ENCODE results near the gene PEX16.

The PEX16 gene

DNA sequence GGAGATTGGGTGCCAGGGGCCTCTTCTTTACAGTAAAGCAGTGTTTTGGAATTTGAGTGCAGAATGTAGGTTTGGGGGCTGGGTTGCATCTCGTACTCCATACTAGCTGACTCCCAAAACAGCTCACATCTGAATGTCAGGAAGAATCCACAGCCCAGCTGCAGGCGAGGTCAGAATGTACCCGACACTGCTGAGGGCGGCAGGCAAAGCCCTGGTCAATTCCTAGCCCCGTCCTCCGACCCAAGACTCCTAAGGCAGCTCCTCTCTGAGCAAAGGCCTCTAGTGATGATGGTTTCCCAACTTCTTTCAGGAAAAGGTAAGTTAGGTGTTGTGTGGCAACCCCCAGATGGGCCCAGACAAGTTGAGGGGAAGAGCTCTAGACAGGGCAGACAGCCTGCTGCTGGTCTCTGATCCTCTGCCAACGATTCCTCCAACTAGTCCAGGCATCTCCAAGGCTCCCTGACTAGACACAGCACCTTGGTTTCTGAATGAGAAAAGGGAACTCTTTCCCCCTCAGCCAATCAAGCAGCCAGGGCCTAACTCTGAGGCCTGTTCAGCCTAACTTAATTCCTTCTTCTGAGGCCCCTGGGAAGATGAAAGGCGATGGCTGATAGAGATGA is 13.4 kb upstream of the PEX16 start:
- DNase-seq = no peak

DNA sequence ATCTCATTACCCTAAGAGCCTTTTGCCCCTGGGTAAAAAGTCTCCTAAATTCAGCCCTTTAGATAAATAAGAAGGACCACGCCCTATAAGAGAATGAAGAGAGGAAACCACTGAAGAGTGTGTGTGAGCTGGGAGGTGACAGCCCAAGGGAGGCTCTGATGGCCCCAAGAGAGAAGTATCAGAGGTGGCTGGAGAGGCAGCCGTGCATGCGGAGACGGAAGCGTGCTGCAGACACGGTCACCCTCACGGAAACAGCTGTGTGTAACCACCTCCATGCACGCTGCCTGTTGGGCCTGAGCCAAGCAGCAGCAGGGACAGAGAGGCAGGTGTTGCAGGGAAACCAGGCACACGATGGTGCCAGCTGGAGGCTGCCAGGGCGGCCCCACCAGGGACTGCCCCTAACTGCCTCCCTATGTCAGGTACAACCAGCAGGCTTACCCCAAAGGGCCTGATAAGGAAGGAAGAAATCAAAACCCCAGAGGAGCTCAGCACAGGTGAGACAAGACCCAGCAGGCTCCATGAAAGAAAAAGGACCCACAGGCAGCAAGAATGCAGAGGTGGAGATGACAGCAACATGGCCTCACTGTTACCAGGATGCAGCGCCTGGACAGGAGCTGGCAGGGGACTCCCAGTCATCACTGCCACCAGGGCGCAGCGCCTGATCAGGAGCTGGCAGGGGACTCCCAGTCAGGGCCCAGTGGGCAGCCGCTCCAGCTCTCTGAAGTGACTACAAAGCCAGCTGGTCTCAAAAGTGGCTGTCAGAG is 12.5 kb upstream of the PEX16 start:
- peak; percentile 25 to 72 for DNase-seq

DNA sequence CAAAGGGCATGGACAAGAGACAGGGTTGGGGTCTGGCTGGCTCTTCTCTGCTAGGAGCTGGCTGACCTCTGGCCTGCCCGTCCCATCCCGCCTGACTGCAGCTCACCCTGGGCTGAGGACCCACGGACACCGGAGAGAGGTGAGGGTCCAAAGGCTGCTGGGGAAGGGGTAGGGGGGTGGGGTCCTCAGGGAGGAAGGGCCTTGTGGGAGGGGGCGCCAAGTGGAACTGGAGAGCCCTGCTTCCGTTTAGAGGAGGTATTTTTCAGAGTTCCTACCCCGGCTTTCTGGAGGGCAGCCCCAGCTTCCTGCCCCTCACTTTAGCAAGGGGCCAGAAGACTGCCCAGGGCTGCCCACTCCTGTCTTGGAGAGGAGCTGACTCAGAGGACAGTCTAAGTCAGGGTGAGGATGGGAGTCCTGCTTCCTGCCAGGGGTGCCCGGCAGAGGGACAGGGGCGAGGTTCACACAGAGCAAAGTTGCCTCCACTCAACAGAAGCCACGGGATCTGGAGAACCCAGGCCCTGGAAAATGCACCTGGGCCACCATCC is 11.9 kb upstream of the PEX16 start:
- no peak for DNase-seq

DNA sequence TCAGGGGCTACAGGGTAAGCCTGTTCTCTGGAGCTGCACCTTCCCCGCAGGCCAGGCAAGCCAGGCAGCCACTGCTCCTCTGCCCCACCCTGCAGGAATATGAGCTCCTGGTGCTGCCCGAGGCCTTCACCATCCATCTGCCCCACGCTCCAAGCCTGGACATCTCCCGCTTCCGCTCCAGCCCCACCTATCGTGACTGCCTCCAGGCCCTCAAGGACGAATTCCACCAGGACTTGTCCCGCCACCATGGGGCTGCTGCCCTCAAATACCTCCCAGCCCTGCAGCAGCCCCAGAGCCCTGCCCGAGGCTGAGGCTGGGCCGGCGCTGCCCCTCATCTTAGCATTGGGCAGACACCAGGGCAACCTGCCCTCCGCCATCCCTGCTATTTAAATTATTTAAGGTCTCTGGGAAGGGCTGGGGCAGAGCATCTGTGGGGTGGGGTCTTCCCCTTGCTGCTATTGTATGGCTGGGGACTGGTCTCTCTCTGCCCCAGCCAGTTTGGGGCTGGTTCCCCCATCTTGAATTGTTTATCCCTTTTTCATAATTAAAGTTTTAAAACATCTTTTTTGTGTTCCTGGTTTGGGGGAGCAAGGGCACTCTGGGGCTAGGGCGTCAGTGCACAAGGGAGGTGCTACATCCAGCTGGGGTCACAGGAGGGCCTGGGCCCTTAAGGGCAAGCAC is 11.0 kb upstream of the PEX16 start:
- no peak for DNase-seq

DNA sequence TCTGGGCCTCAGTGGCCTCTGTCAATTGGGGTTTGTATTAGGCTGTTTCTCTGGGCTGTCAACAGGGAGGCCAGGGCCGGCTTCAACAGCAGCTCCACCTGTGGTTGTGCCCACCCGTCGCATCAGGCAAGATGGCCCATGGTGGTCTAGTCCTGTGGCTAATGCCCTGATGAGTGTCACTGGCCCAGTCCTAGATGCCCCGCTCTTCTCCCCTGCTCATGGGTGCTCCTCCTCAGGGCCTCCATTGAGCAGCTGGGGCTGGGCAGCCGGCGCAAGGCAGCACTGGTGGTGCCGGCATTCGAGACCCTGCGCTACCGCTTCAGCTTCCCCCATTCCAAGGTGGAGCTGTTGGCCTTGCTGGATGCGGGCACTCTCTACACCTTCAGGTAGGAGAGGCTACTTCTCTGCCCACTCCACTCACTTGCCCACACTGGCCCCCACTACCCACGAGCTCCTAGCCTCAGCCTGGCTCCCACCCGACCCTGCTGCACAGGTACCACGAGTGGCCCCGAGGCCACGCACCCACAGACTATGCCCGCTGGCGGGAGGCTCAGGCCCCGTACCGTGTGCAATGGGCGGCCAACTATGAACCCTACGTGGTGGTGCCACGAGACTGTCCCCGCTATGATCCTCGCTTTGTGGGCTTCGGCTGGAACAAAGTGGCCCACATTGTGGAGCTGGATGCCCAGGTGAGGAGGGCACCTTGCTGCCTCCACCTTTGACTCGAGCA is 10.2 kb upstream of the PEX16 start:
- no peak for DNase-seq

DNA sequence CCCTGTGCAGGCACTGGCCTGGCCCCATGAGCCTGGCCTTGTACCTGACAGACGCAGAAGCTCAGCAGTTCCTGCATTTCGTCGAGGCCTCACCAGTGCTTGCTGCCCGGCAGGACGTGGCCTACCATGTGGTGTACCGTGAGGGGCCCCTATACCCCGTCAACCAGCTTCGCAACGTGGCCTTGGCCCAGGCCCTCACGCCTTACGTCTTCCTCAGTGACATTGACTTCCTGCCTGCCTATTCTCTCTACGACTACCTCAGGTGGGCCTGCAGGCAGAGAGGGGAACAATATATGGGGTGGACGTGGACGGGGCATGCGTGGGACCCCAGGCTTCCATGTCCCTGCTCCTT is 9.6 kb upstream of the PEX16 start:
- DNase-seq = no peak

DNA sequence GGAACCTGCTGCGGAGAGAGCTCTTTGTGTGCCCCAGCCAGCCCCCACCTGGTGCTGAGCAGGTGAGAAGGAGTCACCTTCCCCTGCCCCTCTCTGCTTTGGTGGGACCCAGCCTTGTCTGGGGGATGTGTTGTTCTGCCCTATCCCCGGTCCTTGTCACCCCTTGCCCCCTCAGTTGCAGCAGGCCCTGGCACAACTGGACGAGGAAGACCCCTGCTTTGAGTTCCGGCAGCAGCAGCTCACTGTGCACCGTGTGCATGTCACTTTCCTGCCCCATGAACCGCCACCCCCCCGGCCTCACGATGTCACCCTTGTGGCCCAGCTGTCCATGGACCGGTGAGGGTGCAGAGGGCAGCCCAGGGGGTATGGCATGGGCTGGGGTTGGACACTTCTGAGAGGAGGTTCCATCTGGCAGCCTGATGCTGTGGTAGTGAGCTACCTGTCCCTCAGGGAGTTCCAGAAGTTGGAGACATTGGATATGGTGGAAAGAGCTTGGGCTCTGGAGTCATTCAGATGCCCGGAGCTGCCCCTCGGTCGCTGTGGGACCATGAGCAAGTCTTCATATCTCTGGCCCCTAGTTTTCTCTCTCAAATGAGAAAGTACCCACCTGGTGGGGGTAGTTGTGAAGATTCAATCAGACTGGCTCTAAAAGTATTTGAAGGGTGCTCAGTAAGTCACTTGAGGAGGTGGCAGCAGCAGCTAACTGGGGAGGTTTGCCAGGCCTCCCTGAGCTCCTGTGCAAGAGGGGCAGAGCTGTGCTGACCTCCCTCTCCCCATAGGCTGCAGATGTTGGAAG is 9.1 kb upstream of the PEX16 start:
- DNase-seq = no peak

DNA sequence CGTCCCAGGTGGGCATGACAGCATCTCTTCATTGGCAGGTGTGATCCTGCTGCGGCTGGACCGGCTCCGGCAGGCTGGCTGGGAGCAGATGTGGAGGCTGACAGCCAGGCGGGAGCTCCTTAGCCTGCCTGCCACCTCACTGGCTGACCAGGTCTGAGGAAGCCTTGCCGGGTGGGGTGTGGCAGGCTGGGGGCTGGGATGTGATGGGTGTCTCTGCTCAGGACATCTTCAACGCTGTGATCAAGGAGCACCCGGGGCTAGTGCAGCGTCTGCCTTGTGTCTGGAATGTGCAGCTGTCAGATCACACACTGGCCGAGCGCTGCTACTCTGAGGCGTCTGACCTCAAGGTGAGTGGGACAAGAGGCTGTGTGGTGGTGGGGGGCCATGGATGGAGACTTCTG is 8.3 kb upstream of the PEX16 start:
- DNase-seq = no peak

DNA sequence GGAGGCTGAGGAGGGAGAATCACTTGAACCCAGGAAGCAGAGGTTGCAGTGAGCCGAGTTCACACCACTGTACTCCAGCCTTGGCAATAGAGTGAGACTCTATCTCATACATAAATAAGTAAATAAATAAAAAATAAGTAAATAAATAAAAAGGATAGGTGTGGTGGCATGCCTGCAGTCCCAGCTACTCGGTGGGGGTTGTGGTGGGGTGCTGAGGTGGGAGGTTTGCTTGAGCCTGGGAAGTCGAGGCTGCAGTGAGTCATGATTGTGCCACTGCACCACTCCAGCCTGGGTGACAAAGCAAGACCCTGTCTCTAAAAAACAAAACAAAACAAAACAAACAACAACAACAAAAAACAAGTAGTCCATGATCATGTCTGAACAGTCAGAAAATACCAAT is 7.9 kb upstream of the PEX16 start:
- DNase-seq = no peak

DNA sequence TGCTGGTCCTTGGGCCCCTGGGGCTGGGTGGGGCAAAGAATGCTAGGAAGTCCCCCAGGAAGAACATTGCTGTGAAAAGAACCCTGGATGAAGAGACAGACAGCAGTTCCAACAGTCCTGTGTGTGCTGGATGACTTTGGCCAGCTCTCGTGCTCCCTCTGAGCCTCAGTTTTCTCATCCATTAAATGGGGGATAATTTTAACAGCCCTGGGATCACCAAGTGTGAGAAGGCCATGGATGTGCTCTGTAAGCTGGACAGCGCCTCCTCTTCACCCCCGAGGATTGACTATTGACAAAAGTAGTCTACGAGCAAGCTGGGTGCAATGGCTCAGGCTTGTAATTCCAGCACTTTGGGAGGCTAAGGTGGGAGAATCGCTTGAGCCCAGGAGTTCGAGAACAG is 7.2 kb upstream of the PEX16 start:
- no peak for DNase-seq

DNA sequence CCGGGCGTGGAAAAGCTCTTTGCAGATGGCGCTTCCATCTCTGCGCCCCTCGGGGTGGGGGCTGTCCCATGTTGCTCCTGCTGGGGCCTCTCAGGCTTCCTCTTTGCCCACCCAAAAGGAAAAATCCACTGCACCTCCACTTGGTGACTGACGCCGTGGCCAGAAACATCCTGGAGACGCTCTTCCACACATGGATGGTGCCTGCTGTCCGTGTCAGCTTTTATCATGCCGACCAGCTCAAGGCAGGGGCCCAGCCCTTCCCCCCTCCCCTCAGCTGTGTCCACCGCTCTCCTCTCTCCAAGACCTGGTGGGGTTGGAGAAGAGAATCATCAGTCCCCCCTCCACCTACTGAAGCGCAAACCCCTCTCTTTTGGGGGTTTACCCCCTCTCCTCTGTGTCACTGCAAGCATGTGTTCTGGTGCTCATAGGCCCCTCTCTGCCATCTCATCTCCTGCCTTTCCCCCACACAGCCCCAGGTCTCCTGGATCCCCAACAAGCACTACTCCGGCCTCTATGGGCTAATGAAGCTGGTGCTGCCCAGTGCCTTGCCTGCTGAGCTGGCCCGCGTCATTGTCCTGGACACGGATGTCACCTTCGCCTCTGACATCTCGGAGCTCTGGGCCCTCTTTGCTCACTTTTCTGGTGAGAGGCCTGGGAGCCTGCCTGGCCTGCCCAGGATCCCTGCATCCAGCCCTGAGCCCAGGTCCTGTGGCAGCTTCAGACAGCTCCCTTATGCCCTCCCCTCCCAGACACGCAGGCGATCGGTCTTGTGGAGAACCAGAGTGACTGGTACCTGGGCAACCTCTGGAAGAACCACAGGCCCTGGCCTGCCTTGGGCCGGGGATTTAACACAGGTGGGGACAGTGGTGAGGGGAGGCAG is 6.6 kb upstream of the PEX16 start:
- DNase-seq = no peak

DNA sequence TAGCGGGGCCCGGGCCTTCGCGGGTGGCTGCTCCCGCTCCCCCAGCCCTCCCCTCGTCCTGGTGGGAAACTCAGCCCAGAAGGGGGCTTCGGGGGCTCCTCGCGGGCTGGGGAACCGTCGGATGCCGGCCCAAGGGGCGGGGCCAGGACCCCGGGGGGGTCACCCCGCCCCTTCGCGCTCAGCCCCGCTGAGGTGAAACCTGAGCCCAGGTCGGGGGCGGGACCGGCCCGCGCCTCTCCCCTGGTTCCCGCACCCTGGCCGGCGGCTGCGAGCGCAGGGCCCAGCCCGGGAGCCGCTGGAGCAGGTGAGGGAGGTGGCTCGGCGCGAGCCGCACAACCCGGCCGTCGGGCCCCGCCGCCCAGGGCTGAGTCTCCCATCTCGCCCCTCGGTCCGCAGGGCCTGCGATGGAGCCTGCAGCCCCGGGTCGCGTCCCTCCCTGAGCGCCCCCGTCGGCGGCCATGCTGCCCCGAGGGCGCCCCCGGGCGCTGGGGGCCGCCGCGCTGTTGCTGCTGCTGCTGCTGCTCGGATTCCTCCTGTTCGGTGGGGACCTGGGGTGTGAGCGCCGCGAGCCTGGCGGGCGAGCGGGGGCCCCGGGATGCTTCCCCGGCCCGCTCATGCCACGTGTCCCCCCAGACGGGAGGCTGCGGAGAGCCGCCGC is 4.9 kb upstream of the PEX16 start, which contains the start of gene LARGE2:
Gene LARGE2, plus strand, starts transcription at position 232 of the 658 bp plus-strand sequence. Its CDS starts 227 bp downstream, at position 459.
- peak in 1 of 2 experiments; percentile 31 for DNase-seq

DNA sequence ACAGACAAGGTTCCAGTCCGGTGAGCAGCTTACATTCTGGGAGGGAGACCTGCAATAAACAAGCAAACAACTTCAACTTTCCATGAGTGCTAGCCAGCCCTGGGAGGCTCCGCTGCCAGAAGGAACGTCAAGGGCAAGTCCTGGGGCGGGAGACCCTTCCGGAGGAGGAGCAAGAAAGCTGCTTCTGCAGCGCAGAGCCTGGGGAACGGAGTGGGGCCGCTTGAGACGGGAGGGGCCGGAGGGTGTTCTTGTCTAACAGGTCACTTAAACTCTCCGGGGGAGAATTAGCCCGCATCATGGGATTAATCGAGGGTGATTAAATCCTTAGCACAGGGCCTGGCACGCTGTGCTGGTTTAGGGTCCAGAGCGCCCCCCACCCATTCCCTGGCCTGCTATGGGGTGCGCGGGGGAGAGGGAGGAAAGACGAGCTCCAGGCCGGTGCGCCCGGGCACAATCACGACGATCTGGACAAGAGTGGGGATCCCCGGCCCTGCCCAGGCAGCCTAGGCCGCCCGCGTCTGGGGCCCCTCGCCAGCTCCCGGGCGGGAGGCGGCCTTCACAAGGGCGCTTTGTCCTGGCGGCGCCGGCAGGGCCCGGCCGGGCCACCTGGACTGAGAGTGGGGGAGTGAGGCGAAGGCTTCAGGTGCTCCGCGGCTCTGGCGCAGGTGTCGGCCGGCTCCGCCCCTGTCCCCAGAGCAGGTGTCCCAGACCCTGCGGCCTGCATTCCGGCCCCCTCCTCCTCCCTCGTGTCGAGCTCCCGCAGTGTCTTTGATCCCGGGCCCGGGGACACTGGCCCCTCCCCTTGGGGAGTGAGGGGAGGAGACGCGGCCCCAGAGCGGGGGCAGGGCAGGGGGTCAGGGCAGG is 4.1 kb upstream of the PEX16 start:
- DNase-seq = peak; percentile 15 to 29

DNA sequence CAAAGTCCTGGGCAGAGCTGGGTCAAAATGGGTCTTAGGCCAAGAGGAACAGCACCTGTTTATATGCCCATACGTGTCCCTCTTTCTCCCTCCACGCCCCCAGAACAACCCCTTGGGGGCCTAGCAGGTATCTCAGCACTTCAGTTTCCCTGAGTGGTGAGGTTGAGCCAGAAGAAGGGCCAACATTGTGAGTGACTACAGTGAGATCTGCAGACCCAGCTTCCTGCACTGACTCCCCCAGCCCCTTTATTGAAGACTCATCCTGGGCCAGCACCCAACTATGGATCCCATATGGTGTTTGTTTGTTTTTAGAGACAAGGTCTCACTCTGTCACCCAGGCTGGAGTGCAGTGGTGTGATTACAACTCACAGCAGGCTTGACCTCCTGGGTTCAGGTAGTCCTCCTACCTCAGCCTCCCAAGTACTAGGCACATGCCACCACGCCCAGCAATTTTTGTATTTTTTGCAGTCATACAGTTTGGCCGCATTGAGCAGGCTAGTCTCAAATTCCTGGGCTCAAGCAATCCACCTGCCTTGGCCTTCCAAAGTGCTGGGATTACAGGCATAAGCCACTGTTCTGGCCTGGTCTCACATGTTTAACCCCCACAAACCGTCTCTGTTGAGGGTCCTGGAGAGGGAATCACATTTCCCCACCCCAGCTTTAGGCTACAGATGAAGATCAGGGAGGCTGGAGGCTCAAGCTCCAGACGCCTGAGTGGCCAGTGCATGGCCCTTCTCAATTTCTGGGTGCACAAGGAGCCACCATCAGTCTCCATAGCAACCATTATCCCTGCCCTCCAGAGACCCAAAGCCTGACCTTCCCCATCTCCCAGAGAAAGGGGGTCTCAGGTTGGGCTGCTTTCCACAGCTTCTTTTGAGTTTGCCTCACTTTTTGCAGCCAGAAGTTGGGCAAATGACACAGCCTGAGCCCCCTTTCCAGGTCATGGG is 3.1 kb upstream of the PEX16 start:
- no peak for DNase-seq

DNA sequence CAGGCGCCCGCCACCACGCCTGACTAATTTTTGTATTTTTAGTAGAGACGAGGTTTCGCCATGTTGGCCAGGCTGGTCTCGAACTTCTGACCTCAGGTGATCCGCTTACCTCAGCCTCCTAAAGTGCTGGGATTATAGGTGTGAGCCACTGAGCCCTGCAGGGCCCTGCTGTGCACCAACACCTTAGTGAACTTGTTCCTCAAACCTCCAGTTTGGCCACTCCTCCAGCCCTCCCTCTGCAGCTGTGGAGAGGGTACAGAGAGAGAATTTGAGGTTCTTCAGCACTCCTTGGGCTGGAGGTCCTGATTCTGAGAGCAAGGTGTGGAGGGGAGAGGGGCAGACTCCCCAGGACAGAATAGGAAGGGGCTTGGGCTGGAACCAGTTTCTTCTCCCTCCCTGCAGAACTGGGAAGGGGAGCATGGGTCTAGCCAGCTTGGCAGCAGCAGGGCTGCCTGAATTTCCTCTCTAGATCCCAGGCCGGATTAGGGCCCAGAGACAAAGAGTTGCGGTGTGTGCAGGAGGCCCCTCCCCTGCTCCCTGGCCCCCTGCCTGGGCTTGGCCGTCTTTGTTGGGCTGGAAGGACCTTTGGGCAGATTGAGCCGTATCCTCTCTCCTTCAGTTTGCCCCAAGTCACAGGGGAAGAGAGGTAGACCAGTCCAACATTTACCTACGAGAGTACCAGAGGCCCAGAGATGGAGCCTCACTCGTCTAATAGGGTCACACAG is 2.3 kb upstream of the PEX16 start:
- DNase-seq = no peak

DNA sequence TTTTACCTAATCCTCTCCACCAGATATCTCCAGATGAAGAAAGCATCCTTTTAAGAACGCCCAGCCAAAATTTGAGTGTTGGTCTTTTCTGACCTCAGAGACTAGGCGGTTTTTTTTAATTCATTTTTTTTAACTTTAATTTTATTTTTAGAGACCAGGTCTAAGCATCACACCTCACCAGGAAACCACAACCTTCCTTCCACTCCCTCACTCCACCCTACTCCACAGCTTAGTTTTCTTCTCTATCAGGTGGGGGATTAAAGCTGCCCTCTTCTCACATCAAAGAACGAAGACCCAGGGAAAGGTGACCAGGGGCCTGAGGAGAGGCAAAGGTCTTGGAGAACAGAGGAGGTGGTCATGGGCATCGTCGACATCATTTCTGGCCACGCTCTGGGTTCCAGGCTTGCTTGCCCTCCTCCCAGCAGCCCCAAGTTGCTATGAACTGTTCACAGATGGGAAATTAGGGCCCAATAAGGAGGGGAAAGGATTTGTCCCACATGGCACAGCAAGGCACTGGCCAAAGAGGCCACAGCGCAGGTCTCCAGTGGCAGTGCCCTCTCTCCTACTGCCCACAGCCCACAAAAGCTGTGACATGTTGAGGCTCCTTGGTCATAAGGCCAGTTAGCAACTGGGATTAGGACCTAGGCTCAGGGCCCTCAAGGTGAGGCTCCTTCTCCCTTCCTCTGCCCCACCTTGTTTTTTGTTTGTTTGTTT is 1.4 kb upstream of the PEX16 start:
- DNase-seq = no peak

DNA sequence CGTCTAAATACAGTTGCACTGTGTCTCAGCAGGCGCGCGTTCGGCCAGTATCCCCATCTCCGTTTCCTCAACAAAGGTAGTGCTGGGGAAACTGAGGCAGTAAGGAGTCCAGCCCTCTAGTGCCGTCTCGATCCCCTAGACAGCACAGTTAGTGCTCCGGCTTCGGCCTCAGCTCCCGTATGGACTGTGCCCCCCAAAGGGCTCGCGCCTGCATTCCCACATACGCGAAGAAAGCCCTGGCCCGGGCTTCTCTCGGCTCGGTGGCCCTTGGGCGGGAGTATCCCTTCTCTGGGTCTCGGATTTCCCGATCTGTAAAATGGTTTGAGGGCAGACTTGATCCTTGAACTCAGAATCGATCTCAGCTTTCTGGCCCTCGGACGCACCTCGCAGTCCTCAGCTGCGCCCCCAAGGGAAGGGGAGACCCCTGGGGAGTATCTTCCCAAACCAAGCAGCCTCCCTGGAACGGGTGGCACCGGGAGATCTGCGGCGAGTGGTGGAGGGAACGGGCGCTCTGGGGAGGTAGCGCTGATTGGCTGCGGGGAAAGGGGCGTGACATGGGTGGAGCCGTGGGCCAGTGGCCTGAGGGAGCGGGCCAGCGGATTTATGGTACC is 759 bp upstream of the PEX16 start:
- peak; percentile 28 to 68 for DNase-seq
